GM19468 (cell line): ENCODE measurements around the gene SMAGP.
A peak's percentile ranks its signal among the peaks of the same experiment; 100 is the strongest.
"Not testable (repeated sequence)": the region's sequence is repeated elsewhere in the genome, so short reads cannot be mapped to it uniquely, and the experiment has no call there.

ENCODE experiments used
- ATAC-seq: cut with Tn5 transposase; IDR thresholded peaks from one replicate; pipeline ENCODE4 v1.9.1; 2021; ENCODE audit warnings: mild to moderate bottlenecking, moderate library complexity, moderate number of reproducible peaks; ENCODE audit not compliant: unreplicated experiment; ENCODE audit errors: extremely low read depth

SMAGP gene

GRCh38 chr12:51270067-51270950 is at the start of gene SMAGP:
TSS of gene SMAGP (minus strand) at chr12:51270415. CDS start at chr12:51269278, 1,137 bp downstream.
- ATAC-seq = peak; percentile 13

GRCh38 chr12:51318846-51319599 is 48.8 kb upstream of the SMAGP start:
- ATAC-seq = no peak

DNA sequence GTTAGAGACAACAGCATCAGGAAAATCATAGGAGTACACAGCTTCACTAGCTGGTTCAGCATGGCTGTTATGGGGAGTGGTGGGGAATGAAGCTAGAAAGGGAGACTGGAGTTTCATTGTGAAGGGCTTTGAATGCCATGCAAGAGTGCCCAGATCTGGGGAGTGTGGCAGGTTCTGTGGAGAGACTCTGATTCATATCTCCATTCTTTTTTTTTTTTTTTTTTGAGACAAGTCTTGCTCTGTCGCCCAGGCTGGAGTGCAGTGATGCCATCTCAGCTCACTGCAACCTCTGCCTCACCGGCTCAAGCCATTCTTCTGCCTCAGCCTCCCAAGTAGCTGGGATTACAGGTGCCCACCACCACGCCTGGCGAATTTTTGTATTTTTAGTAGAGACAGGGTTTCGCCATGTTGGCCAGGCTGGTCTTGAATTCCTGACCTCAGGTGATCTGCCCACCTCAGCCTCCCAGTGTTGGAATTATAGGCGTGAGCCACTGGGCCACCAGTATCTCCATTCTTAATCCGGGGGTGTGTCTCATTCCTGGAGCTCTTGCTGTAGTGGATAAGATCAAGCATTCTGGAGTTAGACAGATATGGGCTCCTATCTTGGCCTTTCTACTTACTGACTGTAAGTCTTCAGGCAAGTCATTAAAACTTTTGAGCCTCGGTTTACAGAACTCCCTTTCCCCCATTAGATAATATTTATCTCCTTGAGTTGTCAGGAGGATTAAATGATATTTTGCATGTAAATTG is 48.0 kb upstream of the SMAGP start:
- not testable (repeated sequence) for ATAC-seq

- ATAC-seq = no peak
These were observed 41.2 kb upstream of the SMAGP start for GRCh38 chr12:51311389-51311788.

GRCh38 chr12:51307655-51308593 is 37.7 kb upstream of the SMAGP start:
- ATAC-seq = no peak

GRCh38 chr12:51306507-51306906 is 36.3 kb upstream of the SMAGP start:
- no peak for ATAC-seq

- ATAC-seq = not testable (repeated sequence)
These were observed 30.6 kb upstream of the SMAGP start for GRCh38 chr12:51300768-51301167.

DNA sequence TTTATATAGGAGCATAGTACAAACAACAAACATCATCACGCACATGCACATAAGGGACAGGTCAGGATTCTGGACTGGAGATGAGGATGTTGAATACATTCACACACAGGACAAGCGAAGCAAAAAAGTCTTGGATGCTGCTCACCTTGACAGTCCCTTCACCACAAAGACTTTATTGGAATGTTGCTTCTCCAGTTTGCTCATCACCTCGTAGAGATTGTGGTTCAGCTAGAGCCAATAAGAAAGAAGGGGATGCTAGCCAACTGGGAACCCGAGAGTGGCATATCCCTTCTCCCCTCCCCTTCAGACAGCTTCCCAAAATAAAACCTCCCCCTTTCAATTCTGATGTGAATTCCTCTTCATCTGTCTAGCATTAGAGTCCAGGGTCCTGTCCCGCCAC is 25.4 kb upstream of the SMAGP start:
- ATAC-seq = no peak

DNA sequence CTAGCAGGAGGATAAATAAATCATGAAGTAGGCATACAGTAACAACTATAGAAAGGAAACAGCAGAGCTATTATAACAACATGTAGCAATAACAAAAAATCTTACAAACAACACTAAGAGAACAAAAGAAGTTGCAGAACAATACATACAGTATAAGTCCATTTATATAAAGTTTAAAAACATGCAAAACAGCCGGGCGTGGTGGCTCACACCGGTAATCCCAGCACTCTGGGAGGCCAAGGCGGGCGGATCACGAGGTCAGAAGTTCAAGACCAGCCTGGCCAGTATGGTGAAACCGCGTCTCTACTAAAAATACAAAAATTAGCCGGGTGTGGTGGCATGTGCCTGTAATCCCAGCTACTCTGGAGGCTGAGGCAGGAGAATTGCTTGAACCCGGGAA is 23.9 kb upstream of the SMAGP start:
- ATAC-seq = not testable (repeated sequence)

- no peak for ATAC-seq
These were observed 23.5 kb upstream of the SMAGP start for GRCh38 chr12:51293696-51294095.

GRCh38 chr12:51291603-51292513 is 21.6 kb upstream of the SMAGP start:
- not testable (repeated sequence) for ATAC-seq

- no peak for ATAC-seq
These were observed 15.6 kb upstream of the SMAGP start for GRCh38 chr12:51285843-51286242.

- ATAC-seq = no peak
These were observed 11.1 kb upstream of the SMAGP start for GRCh38 chr12:51281202-51281924.

GRCh38 chr12:51275088-51275487 is 4.9 kb upstream of the SMAGP start:
- no peak for ATAC-seq

DNA sequence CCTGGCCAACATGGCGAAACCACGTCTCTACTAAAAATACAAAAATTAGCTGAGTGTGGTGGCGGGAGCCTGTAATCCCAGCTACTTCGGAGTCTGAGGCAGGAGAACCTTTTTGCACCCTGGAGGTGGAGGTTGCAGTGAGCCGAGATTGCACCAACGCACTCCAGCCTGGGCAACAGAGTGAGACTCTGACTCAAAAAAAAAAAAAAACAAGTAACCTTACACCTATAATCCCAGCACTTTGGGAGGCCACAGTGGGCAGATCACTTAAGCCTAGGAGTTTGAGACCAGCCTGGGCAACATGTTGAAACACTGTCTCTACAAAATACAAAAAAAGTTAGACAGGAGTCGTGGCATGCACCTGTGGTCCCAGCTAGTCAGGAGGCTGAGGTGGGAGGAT is 2.6 kb upstream of the SMAGP start:
- not testable (repeated sequence) for ATAC-seq

GRCh38 chr12:51270951-51271518 is 820 bp upstream of the SMAGP start:
- no peak for ATAC-seq
